ENCODE measurements around the gene ABCA12.

The ABCA12 gene

GRCh38 chr2:215032153-215032552, 106.3 kb downstream of the ABCA12 start:
- Histone ChIP-seq H3K4me2 (ENCODE audit: low read depth, low read length) (no peak overlapping the region), H3K9me3 (replicated peaks; ENCODE audit: insufficient read depth, low read length) (no peaks in the 10 kb centered on the region), H2AFZ (ENCODE audit: low read length) (no peak overlapping the region), H3K4me1 (ENCODE audit: low read length) (no peaks in the 10 kb centered on the region), H3K27me3 (replicated peaks; ENCODE audit: insufficient read depth, low read length) (no peaks in the 10 kb centered on the region), H3F3A (ENCODE audit: insufficient read depth, low read length) (no peaks in the 10 kb centered on the region), H3K4me3 (ENCODE audit: low read length) (no peak overlapping the region), H3K9ac (ENCODE audit: low read length) (no peak overlapping the region), H3K79me2 (ENCODE audit: low read length) (no peaks in the 10 kb centered on the region), H3K27ac (ENCODE audit: low read length) (no peak overlapping the region), H3K9me2 (replicated peaks; ENCODE audit: insufficient read depth, low read length) (no peaks in the 10 kb centered on the region), H3K36me3 (replicated peaks; ENCODE audit: insufficient read depth, low read length) (no peaks in the 10 kb centered on the region), H4K20me1 (ENCODE audit: insufficient read depth, low read length) (no peaks in the 10 kb centered on the region)
- no peak for DNase-seq
- TF ChIP-seq EZH2phosphoT487 (IDR thresholded peaks at IDR 0.05; ENCODE audit: low read length): no peak
- TF ChIP-seq CTCF (IDR thresholded peaks at IDR 0.05; ENCODE audit: low read length): no peak
- no peak for TF ChIP-seq EZH2 (optimal IDR thresholded peaks at IDR 0.05; ENCODE audit: low read depth, low read length)

- no peak for DNase-seq
- Histone ChIP-seq H3K36me3 (replicated peaks; ENCODE audit: insufficient read depth, low read length) (no peaks in the 10 kb centered on the region), H4K20me1 (ENCODE audit: insufficient read depth, low read length) (no peaks in the 10 kb centered on the region), H3K9me2 (replicated peaks; ENCODE audit: insufficient read depth, low read length) (no peaks in the 10 kb centered on the region), H3K4me1 (ENCODE audit: low read length) (no peaks in the 10 kb centered on the region), H3K27me3 (replicated peaks; ENCODE audit: insufficient read depth, low read length) (no peaks in the 10 kb centered on the region), H3F3A (ENCODE audit: insufficient read depth, low read length) (no peaks in the 10 kb centered on the region), H3K27ac (ENCODE audit: low read length) (no peak overlapping the region), H3K9me3 (replicated peaks; ENCODE audit: insufficient read depth, low read length) (no peaks in the 10 kb centered on the region), H3K4me3 (ENCODE audit: low read length) (no peak overlapping the region), H3K4me2 (ENCODE audit: low read depth, low read length) (no peak overlapping the region), H2AFZ (ENCODE audit: low read length) (no peak overlapping the region), H3K79me2 (ENCODE audit: low read length) (no peaks in the 10 kb centered on the region), H3K9ac (ENCODE audit: low read length) (no peak overlapping the region)
- no peak for TF ChIP-seq EZH2 (optimal IDR thresholded peaks at IDR 0.05; ENCODE audit: low read depth, low read length)
- TF ChIP-seq CTCF (IDR thresholded peaks at IDR 0.05; ENCODE audit: low read length): no peak
- TF ChIP-seq EZH2phosphoT487 (IDR thresholded peaks at IDR 0.05; ENCODE audit: low read length): no peak
These were observed 107.1 kb downstream of the ABCA12 start for GRCh38 chr2:215031321-215031720.

GRCh38 chr2:215029936-215030335, 108.5 kb downstream of the ABCA12 start:
- Histone ChIP-seq H3K9ac (ENCODE audit: low read length) (no peak overlapping the region), H3K9me2 (replicated peaks; ENCODE audit: insufficient read depth, low read length) (no peaks in the 10 kb centered on the region), H3K36me3 (replicated peaks; ENCODE audit: insufficient read depth, low read length) (no peaks in the 10 kb centered on the region), H4K20me1 (ENCODE audit: insufficient read depth, low read length) (no peaks in the 10 kb centered on the region), H3K9me3 (replicated peaks; ENCODE audit: insufficient read depth, low read length) (no peaks in the 10 kb centered on the region), H3K4me3 (ENCODE audit: low read length) (no peak overlapping the region), H3K79me2 (ENCODE audit: low read length) (no peaks in the 10 kb centered on the region), H3F3A (ENCODE audit: insufficient read depth, low read length) (no peaks in the 10 kb centered on the region), H3K4me1 (ENCODE audit: low read length) (no peaks in the 10 kb centered on the region), H2AFZ (ENCODE audit: low read length) (no peak overlapping the region), H3K27ac (ENCODE audit: low read length) (no peak overlapping the region), H3K4me2 (ENCODE audit: low read depth, low read length) (no peak overlapping the region), H3K27me3 (replicated peaks; ENCODE audit: insufficient read depth, low read length) (no peaks in the 10 kb centered on the region)
- TF ChIP-seq EZH2phosphoT487 (IDR thresholded peaks at IDR 0.05; ENCODE audit: low read length): no peak
- no peak for TF ChIP-seq CTCF (IDR thresholded peaks at IDR 0.05; ENCODE audit: low read length)
- TF ChIP-seq EZH2 (optimal IDR thresholded peaks at IDR 0.05; ENCODE audit: low read depth, low read length): no peak
- DNase-seq: no peak

All from MM.1S (cell line).